Measurements from ENCODE around the gene ERAP2.
"Not testable (repeated sequence)": the region's sequence is repeated elsewhere in the genome, so short reads cannot be mapped to it uniquely, and the experiment has no call there.

The ERAP2 gene

DNA sequence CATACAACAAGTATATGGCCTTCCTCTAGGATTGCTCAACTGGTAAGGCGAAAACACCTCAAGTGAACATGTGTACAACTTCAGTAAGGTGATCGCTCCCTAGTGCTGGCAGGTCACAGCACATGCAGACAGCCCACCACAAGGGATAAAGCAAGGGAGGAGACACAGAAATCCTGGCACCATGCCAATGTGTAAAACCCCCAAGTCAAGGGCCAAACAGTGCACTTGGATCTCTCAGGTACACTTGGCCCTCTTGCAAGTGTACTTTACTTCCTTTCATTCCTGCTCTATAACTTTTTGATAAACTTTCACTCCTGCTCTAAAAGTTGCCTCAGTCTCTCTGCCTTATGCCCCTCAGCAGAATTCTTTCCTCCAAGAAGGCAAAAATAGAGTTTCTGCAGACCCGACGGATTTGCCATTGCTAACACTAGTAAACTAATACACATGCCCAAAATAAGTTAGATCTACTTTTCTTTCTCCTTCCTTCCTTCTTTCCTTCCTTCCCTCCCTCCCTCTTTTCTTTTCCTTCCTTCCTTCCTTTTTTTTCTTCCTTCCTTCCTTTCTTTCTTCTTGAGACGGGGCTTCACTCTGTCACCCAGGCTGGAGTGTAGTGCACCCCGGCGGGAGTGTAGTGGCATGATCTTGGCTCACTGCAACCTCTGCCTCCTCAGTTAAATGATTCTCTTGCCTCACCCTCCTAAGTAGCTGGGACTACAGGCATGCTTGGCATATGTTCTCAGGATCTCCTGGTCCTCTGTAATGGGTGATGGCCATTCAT is 52.8 kb downstream of the ERAP2 start:
- DNase-seq (ENCODE audit: low spot score) (no peak), ATAC-seq (ENCODE audit: low read depth) (no peak)
- no peaks in the 10 kb centered on the region for H3K36me3 ChIP-seq (ENCODE audit: low read depth)
- no peak overlapping the region for H3K27ac ChIP-seq (ENCODE audit: poor library complexity, severe bottlenecking)
- H3K4me3 ChIP-seq (ENCODE audit: severe bottlenecking), result no peak overlapping the region
- no peaks in the 10 kb centered on the region for H3K9me3 ChIP-seq (ENCODE audit: severe bottlenecking)
- TF ChIP-seq, protein P1, sequence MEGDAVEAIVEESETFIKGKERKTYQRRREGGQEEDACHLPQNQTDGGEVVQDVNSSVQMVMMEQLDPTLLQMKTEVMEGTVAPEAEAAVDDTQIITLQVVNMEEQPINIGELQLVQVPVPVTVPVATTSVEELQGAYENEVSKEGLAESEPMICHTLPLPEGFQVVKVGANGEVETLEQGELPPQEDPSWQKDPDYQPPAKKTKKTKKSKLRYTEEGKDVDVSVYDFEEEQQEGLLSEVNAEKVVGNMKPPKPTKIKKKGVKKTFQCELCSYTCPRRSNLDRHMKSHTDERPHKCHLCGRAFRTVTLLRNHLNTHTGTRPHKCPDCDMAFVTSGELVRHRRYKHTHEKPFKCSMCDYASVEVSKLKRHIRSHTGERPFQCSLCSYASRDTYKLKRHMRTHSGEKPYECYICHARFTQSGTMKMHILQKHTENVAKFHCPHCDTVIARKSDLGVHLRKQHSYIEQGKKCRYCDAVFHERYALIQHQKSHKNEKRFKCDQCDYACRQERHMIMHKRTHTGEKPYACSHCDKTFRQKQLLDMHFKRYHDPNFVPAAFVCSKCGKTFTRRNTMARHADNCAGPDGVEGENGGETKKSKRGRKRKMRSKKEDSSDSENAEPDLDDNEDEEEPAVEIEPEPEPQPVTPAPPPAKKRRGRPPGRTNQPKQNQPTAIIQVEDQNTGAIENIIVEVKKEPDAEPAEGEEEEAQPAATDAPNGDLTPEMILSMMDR (IDR thresholded peaks at IDR 0.05; ENCODE audit: poor library complexity, severe bottlenecking), result no peak
- H3K4me1 ChIP-seq (ENCODE audit: insufficient read depth, poor library complexity, severe bottlenecking), result peaks cover 21% of the 10 kb centered on the region
- H3K27me3 ChIP-seq (ENCODE audit: insufficient read depth, poor library complexity, severe bottlenecking), result no peaks in the 10 kb centered on the region

DNA sequence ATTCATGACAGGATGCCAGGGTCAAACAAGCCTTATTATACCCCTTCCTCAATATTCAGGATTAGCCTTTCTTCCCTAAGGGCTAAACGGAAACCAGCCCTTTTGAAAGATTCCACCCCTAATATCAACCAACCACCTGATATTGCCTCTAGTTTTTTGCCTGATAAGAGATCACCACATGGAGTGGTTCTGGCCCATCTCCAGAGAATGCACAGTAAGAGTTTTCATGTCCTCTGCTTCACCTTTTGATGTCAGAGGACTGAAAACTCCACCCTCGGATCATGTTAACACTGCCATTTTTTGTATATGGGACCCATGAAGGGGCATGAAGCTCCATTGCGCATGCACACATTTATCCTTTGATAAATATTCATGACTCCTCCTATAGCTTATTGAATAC is 53.8 kb downstream of the ERAP2 start:
- H3K27me3 ChIP-seq (ENCODE audit: insufficient read depth, poor library complexity, severe bottlenecking), result no peaks in the 10 kb centered on the region
- H3K36me3 ChIP-seq (ENCODE audit: low read depth), result no peaks in the 10 kb centered on the region
- no peak overlapping the region for H3K4me3 ChIP-seq (ENCODE audit: severe bottlenecking)
- TF ChIP-seq, protein P1 (IDR thresholded peaks at IDR 0.05; ENCODE audit: poor library complexity, severe bottlenecking), result no peak
- H3K27ac ChIP-seq (ENCODE audit: poor library complexity, severe bottlenecking), result no peak overlapping the region
- ATAC-seq (ENCODE audit: low read depth), result no peak
- H3K9me3 ChIP-seq (ENCODE audit: severe bottlenecking), result no peaks in the 10 kb centered on the region
- no peak for DNase-seq (ENCODE audit: low spot score)
- H3K4me1 ChIP-seq (ENCODE audit: insufficient read depth, poor library complexity, severe bottlenecking), result peaks cover 19% of the 10 kb centered on the region

DNA sequence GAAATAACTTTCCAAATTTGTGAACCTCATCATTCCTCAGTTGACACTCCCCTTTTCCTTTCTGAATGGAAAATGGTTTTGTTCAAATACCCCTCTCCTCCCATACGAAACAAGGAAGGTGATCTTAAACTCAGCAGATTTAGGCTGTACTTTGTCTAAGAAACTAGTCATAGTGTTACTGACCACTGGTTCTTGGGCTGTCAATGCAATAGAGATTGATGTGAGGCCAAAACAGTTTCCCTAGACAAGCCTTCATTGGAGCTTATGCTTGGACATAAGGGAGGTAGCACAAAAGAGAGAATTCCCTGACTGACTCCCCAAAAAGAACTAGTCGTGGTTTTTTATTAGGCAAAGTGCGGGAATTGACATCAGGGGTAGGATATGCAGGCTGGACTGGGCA is 54.3 kb downstream of the ERAP2 start:
- no peaks in the 10 kb centered on the region for H3K36me3 ChIP-seq (ENCODE audit: low read depth)
- H3K27ac ChIP-seq (ENCODE audit: poor library complexity, severe bottlenecking), result no peak overlapping the region
- H3K9me3 ChIP-seq (ENCODE audit: severe bottlenecking), result no peaks in the 10 kb centered on the region
- no peaks in the 10 kb centered on the region for H3K27me3 ChIP-seq (ENCODE audit: insufficient read depth, poor library complexity, severe bottlenecking)
- no peak overlapping the region for H3K4me3 ChIP-seq (ENCODE audit: severe bottlenecking)
- DNase-seq (ENCODE audit: low spot score) (no peak), ATAC-seq (ENCODE audit: low read depth) (no peak)
- TF ChIP-seq, protein P1 (IDR thresholded peaks at IDR 0.05; ENCODE audit: poor library complexity, severe bottlenecking), result no peak
- peaks cover 19% of the 10 kb centered on the region for H3K4me1 ChIP-seq (ENCODE audit: insufficient read depth, poor library complexity, severe bottlenecking)

DNA sequence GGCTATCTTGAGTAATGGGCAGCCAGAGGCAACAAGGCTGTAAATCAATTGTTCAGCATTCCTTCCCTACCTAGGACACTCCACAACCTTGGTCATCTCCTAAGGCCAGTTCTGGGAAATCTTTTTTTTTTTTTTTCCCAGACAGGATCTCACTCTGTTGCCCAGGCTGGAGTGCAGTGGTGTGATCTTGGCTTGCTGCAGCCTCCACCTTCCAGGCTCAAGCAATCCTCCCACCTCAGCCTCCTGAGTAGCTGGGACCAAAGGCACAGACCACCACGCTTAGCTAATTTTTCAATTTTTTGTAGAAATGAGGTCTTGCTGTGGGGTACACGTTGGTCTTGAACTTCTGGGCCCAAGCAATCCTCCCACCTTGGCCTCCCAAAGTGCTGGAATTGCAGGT is 54.7 kb downstream of the ERAP2 start:
- not testable (repeated sequence) for H3K4me3 ChIP-seq (ENCODE audit: severe bottlenecking); ATAC-seq (ENCODE audit: low read depth); H3K27me3 ChIP-seq (ENCODE audit: insufficient read depth, poor library complexity, severe bottlenecking); DNase-seq (ENCODE audit: low spot score); H3K9me3 ChIP-seq (ENCODE audit: severe bottlenecking); H3K27ac ChIP-seq (ENCODE audit: poor library complexity, severe bottlenecking); H3K36me3 ChIP-seq (ENCODE audit: low read depth)
- peaks cover 19% of the 10 kb centered on the region for H3K4me1 ChIP-seq (ENCODE audit: insufficient read depth, poor library complexity, severe bottlenecking)

DNA sequence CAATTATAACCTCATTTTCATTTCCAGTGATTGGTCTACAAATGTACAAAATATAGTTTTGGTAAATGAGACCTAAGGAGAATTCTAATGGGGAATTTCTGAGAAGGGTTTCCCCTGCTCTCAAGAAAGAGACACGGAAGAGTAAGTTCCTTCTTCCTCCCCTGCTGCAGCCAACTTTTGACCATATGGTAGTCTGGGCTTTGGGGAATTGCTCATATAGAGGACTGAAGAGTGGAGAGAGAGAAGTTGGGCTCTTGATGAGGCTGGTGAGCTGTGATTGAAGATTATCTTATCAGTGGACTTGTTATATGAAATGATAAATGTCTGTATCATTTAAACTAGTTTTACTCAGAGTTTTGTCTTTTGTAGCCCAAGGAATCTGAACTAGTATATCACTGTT is 55.3 kb downstream of the ERAP2 start:
- TF ChIP-seq, protein P1 (IDR thresholded peaks at IDR 0.05; ENCODE audit: poor library complexity, severe bottlenecking), result no peak
- Histone ChIP-seq H3K36me3 (ENCODE audit: low read depth) (no peaks in the 10 kb centered on the region), H3K27ac (ENCODE audit: poor library complexity, severe bottlenecking) (no peak overlapping the region), H3K9me3 (ENCODE audit: severe bottlenecking) (no peaks in the 10 kb centered on the region), H3K4me3 (ENCODE audit: severe bottlenecking) (no peak overlapping the region), H3K4me1 (ENCODE audit: insufficient read depth, poor library complexity, severe bottlenecking) (peaks cover 19% of the 10 kb centered on the region), H3K27me3 (ENCODE audit: insufficient read depth, poor library complexity, severe bottlenecking) (no peaks in the 10 kb centered on the region)
- DNase-seq (ENCODE audit: low spot score) (no peak), ATAC-seq (ENCODE audit: low read depth) (no peak)

All from RWPE2 (cell line).